Measurements from ENCODE around the gene ALDH3B2. TPM values are rescaled to one million over a fixed set of nuclear protein-coding genes. Genes with fewer than 3 reads are reported as not detected.

Gene ALDH3B2
- total RNA-seq, 4 donors from 2014 or later: not detected

GRCh38 chr11:67646535-67647336 lies 27.7 kb downstream of the ALDH3B2 start:
- peak; percentile 82 to 92 (median 86) for DNase-seq
- TF ChIP-seq, protein P1, sequence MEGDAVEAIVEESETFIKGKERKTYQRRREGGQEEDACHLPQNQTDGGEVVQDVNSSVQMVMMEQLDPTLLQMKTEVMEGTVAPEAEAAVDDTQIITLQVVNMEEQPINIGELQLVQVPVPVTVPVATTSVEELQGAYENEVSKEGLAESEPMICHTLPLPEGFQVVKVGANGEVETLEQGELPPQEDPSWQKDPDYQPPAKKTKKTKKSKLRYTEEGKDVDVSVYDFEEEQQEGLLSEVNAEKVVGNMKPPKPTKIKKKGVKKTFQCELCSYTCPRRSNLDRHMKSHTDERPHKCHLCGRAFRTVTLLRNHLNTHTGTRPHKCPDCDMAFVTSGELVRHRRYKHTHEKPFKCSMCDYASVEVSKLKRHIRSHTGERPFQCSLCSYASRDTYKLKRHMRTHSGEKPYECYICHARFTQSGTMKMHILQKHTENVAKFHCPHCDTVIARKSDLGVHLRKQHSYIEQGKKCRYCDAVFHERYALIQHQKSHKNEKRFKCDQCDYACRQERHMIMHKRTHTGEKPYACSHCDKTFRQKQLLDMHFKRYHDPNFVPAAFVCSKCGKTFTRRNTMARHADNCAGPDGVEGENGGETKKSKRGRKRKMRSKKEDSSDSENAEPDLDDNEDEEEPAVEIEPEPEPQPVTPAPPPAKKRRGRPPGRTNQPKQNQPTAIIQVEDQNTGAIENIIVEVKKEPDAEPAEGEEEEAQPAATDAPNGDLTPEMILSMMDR (IDR thresholded peaks at IDR 0.05): peak in 5 of 6 experiments; percentile 12 to 31 (median 27)
- no peak for TF ChIP-seq POLR2A (IDR thresholded peaks at IDR 0.05)
- peak overlapping the region; percentile 38 to 67 (median 54) for H3K27ac ChIP-seq
- peaks cover 0 to 55% (median 39%) of the 10 kb centered on the region in 4 donors for H3K4me1 ChIP-seq
- no peaks in the 10 kb centered on the region for H3K36me3 ChIP-seq
- H3K4me3 ChIP-seq: peak overlapping the region in 1 of 4 donors; percentile 33
- no peaks in the 10 kb centered on the region for H3K27me3 ChIP-seq
- no peaks in the 10 kb centered on the region for H3K9me3 ChIP-seq

- Histone ChIP-seq H3K36me3 (no peaks in the 10 kb centered on the region), H3K27ac (peak overlapping the region; percentile 9 to 67 (median 54)), H3K9me3 (no peaks in the 10 kb centered on the region), H3K4me3 (peak overlapping the region in 1 of 4 donors; percentile 33), H3K4me1 (peaks cover 0 to 49% (median 39%) of the 10 kb centered on the region in 4 donors), H3K27me3 (no peaks in the 10 kb centered on the region)
- DNase-seq: no peak
- no peak for TF ChIP-seq POLR2A (IDR thresholded peaks at IDR 0.05)
- TF ChIP-seq, protein P1 (IDR thresholded peaks at IDR 0.05): no peak
Measured at GRCh38 chr11:67645521-67646461, 28.6 kb downstream of the ALDH3B2 start.

DNA sequence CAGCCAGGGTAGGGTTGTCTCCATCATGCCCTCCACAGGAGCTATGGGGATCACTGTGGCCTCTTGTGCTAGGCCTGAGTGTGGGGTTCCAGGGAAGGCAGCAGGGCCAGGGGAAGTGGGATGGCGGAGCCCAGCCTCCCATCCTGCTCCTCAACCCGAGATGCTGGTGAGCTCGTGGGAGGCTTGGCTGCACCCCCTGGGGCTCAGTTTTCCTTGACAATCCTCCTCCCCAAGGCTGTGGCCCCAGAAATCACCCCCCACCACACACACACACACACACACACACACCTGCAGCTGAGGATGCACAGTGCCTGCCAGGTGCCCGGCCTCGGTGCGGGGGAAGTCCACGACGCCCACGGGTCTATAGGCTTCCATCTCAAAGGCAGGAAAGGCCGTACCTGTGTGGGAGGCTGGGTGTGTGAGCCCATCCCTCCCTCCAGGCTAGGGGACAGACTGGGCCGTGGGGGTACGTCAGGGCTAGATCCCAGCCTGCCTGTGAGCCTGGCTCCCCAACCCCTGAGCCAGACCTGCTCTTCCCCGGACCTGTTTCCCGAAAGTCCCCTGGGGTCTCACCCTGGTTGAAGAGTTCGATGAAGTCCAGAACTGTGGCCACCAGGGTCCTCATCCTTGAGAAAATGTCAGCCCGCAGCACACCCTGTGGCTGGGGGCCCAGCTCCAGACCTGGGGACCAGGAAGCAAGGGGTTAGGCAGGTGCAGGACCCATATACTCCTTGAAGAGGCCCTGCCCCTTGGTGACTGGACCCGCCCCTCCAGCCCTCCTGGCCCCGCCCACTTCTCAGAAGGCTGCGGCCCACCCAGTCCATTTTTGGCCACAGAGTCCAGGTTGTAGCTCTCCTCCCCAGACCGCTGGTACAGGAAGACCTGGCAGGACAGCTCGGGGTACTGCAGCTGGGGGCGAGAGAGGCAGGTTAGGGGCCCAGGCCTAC lies 29.7 kb downstream of the ALDH3B2 start:
- Histone ChIP-seq H3K36me3 (no peaks in the 10 kb centered on the region), H3K4me1 (peaks cover 0 to 42% (median 36%) of the 10 kb centered on the region in 4 donors), H3K27me3 (no peaks in the 10 kb centered on the region), H3K4me3 (no peak overlapping the region), H3K27ac (no peak overlapping the region), H3K9me3 (no peaks in the 10 kb centered on the region)
- no peak for TF ChIP-seq POLR2A (IDR thresholded peaks at IDR 0.05)
- TF ChIP-seq, protein P1 (IDR thresholded peaks at IDR 0.05): no peak
- no peak for DNase-seq

GRCh38 chr11:67644042-67644441 lies 30.4 kb downstream of the ALDH3B2 start:
- TF ChIP-seq, protein P1 (IDR thresholded peaks at IDR 0.05): peak in 3 of 6 experiments; percentile 41 to 45 (median 42)
- no peak for TF ChIP-seq POLR2A (IDR thresholded peaks at IDR 0.05)
- Histone ChIP-seq H3K4me3 (no peak overlapping the region), H3K4me1 (peaks cover 0 to 35% (median 33%) of the 10 kb centered on the region in 4 donors), H3K27ac (no peak overlapping the region), H3K36me3 (no peaks in the 10 kb centered on the region), H3K9me3 (no peaks in the 10 kb centered on the region), H3K27me3 (no peaks in the 10 kb centered on the region)
- DNase-seq: no peak

Data from Peyer's patch (tissue), 4 donors.